HTR-8/SVneo (cell line): ENCODE data around the gene RABGGTA.

Experiments used
- DNase-seq: peaks from one replicate; pipeline ENCODE4 v3.0.0; 2011; ENCODE audit warnings: low spot score, mixed read lengths; ENCODE audit not compliant: insufficient read length
- FAIRE-seq: peaks from 2 replicates; lab custom pipeline; 2011; peaks lifted over from hg19 to GRCh38; lab: Jason Lieb, UNC

The RABGGTA gene

DNA sequence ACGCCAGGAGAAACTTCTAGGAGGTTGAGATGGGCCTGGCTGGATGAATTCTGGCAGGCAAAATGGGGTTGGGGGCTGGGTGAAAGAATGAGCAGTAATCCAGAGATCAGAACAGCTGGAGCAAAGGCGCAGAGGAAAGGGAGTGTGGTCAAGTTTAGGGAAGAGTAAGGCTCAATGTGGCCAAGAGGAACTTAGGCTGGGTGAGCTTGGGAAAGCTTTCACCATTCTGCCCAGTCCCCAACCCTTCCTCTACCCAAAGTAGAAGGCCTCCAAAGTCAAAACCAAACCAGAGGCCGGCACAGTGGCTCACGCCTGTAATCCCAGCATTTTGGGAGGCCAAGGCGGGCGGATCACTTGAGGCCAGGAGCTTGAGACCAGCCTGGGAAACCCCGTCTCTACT is 10.2 kb upstream of the RABGGTA start:
- DNase-seq = no peak

DNA sequence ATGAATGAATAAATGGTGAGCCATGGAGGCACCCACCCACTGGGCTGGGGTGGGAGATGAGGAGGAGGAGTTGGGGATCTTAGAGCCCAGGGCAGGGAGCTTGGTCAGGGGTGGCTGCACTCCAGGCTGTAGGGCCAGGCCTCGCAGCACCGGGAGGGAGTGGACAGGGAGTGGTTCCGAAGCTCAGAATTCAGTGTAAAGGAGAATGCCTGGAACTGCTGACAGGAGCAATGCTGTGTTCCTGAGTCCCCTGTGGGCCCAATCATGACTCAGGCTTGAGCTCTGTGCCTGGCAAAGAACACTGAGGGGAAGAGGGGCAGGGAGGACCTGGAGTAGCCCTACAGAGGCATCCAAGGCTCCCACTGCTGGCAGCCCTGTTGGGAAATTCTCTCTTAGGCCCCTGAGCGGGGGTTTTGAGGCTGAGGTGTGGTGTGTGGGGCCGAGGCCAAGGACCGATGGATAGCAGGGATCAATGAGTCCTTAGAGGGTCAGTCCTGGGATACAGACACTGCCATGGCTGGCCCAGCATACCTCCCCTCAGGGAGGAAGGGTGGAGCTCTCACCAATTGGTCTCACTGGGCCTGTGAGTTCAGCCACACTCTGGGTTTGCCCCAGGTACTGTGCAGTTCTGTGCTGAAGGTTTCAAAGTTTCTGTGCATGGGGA is 9.5 kb upstream of the RABGGTA start:
- DNase-seq (no peak), FAIRE-seq (no peak)

More for the DNA sequence above, 10.2 kb upstream of the RABGGTA start:
- no peak for FAIRE-seq

GRCh38 chr14:24279301-24280186 is 8.1 kb upstream of the RABGGTA start:
- no peak for FAIRE-seq
- DNase-seq = no peak

GRCh38 chr14:24278424-24278823 is 7.0 kb upstream of the RABGGTA start:
- FAIRE-seq = no peak
- DNase-seq = no peak

DNA sequence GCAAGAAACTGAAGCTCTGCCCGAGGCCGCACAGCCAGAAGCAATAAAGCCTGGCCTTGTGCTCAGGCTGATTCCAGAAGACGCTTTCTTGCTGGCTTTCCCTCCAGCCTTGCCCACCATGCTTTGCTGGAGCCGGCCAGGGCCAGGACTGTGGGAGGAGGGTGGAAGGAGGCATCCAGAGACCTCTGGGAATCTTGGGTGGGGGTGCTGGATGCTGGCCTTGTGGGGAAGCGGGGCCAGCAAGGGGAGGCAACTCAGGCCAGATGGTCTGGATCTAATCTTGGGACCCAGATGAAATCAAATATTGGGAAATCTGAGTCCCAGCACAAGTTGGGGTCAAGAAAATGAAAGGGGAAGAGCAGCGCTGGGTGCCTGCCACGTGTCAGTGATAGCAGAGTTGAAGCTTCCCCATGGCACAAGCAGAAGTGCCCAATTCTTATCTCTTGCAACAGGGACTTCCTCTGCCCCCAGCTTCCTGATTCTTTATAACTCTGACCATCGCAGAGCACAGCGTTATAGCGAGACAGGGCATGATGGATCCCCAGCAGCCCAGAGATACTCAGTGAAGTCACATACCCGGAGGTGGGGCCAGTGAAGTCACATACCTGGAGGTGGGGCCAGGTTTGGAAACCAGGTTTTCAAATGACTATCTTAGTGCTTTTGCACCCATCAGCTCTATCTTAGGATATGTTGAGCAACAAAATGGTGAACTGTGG is 6.4 kb upstream of the RABGGTA start:
- FAIRE-seq (no peak), DNase-seq (no peak)

GRCh38 chr14:24277071-24277470 is 5.7 kb upstream of the RABGGTA start:
- DNase-seq (no peak), FAIRE-seq (no peak)

DNA sequence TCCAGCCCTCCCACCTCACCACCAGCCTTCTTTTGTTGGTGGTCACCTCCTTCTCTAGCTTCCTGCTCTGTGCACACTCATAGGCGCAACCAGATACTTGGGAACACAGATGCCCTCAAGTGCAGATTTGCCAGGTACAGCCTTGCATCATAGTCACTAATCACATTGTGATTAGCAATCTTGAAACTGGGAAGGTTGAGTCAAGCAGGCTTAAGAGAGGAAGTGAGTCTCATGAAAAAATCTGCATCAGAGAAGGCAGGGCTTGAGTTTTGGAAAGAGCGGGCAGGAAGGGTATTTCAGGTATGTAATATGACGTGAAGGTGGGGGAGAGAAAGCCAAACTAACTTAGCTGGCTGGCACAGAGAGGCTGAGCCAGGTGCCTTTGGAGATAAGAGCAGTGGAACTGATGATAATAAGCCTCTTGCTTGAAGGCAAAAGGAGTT is 2.7 kb upstream of the RABGGTA start:
- FAIRE-seq = no peak
- no peak for DNase-seq

- no peak for DNase-seq
- FAIRE-seq = no peak
Observed at GRCh38 chr14:24273422-24273998, 2.1 kb upstream of the RABGGTA start.

GRCh38 chr14:24272467-24272866 is 1.1 kb upstream of the RABGGTA start:
- no peak for FAIRE-seq
- no peak for DNase-seq

- FAIRE-seq = no peak
- no peak for DNase-seq
Observed at GRCh38 chr14:24271834-24272263, 452 bp upstream of the RABGGTA start.

DNA sequence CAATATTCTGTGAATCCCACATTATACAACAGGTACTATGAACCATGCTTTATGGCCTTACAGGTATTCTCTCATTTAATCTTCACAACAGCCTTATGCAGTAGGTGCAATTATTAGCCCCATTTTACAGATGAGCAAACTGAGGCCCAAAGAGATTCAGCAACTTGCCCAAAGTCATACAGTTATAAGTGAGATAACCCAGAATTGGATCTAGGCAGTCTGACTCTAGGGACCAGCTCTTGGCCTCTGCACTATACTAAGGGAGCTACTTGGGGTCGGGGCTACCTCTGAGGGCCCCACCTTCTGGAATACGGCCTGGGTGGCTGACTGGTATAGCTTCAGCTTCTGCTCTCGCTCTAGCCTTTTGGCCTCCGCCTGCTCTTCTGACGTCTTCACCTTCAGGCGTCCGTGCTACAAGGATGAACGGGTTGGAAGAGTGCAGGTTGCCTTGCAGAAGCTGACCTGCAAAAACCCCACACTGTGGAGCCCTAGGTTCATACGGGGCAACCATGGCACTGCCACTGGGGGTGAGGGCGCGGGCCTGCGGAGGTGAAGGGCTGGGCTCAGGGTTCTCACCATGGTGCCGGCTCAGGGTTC is 762 bp downstream of the RABGGTA start:
- no peak for DNase-seq
- FAIRE-seq = no peak

- FAIRE-seq = no peak
Observed at GRCh38 chr14:24269910-24270536, 1.4 kb downstream of the RABGGTA start.

DNA sequence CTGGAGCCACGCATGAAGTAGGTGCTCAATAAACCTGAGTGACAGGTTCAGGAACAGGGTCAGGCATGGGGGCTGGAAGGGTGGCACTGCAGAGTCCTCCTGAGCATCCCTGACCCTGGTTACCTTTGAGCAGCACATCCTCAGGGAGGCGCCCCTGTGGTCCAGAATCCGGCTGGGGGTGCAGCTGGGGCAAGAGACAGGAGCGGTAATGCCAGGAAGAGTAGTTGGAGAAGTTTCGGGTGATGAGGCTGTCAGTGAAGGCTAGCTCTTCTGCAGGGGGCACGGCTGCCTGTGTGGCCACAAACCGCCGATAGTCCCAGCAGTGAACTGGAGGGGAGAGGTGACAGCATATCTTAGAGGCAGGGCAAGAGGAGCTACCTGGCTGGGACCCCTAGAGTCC is 2.0 kb downstream of the RABGGTA start:
- FAIRE-seq (no peak), DNase-seq (no peak)

More at GRCh38 chr14:24269910-24270536, 1.4 kb downstream of the RABGGTA start:
- DNase-seq = no peak

- DNase-seq = no peak
- no peak for FAIRE-seq
Observed at GRCh38 chr14:24268225-24268624, 3.2 kb downstream of the RABGGTA start.

GRCh38 chr14:24267516-24267915 is 3.9 kb downstream of the RABGGTA start:
- no peak for FAIRE-seq

GRCh38 chr14:24266344-24267244 is 4.8 kb downstream of the RABGGTA start:
- DNase-seq (no peak), FAIRE-seq (no peak)

More at GRCh38 chr14:24267516-24267915, 3.9 kb downstream of the RABGGTA start:
- no peak for DNase-seq

DNA sequence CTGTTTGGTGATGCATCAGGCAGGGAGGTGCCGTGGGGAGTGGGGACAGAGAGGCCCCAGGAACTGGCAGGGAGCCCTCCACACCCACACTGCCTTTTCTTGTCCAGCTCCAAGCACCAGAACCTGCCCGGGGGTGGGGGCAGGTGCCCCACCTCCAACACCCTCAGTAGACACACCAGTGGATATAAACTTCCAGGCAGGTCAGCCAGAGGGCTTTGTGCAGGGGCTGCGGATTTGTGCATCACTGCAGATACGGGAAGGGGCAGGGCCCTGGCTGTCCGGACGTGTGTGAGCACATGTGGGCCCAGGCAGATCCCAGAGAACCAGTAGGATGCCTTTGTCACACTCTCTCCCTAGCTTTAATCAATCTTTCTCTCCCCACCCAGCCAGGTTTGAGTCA is 7.1 kb downstream of the RABGGTA start:
- no peak for DNase-seq
- no peak for FAIRE-seq

DNA sequence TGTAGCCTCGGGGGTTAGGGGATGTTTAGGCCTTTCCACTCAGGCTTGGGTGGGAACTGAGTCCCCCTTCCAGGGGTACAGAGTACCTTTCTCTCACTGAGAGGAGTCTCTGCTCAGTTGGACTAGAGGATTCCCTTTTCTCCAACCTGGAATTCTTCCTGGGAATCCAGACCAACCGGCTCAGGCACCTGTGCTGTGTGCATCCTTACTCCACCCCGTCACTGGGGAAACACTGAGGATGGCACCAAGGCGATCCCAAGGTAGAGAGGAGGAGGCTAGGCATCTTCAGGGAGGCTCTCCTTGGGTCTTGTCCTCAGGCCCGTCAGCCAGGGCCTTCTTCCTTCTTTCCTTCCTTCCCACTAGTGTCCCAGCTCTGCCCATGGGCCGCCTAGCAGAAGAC is 7.5 kb downstream of the RABGGTA start:
- no peak for DNase-seq
- no peak for FAIRE-seq
